ENCODE measurements around the gene STN1. TPM values are rescaled to one million over a fixed set of nuclear protein-coding genes. Genes with fewer than 3 reads are reported as not detected.

STN1 gene
- total RNA-seq, 1 experiment from 2014 or later, result 74.7 TPM

DNA sequence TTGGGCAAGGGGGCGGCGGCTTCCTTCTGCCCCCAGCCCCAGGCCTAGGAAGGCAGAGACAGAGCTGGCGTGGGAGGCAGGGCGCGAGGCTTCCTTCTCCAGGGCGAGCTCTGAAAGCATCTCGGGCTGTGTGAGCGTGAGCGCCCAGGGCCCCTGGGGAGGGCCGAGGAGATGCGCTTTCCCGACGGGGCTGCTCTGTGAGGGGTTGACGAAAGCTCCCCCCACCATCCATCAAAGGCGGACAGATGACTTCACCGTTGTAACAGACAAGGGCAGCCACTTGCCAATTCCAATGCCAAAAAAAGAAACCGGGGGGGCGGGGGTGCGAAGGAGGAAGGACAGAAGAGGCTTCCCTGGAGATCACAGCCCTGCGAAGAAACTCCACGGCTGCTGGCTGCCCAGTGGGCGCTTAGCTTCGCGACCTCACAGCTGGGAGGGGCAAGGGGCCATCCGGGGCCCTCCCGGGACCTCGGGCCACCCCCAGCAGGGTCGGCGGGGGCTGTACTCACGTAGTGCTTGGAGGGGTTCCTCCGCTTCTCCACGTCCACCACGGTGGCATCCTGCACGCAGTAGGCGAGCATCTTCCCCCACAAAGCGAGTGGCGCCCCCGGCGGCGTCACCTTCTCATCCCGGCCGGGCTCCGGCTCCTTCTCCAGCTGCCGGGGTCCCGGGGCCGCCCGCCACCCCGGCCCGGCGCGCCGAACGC lies 63.1 kb downstream of the STN1 start:
- ATAC-seq, result no peak
- H3K9me3 ChIP-seq (ENCODE audit: control insufficient read depth in 1 of 2, insufficient read depth in 1 of 2, low read depth in 1 of 2, low read length in 2 of 2), result no peaks in the 10 kb centered on the region
- ChIA-PET RAD21 (ENCODE audit: low non-redundant PET in 1 of 2, low total read pairs in 2 of 2, uncharacterized antibody in 2 of 2, unreplicated experiment in 2 of 2) (no interaction called here), POLR2A (no interaction called here), CTCF (no interaction called here)
- intact Hi-C loops (cut with micrococcal nuclease), result no loop called here
- no peaks in the 10 kb centered on the region for H4K20me1 ChIP-seq (ENCODE audit: insufficient read depth)
- no peak overlapping the region for H3K27ac ChIP-seq (ENCODE audit: low read depth, low read length)
- no peak for TF ChIP-seq FOSL1 (IDR thresholded peaks at IDR 0.05; ENCODE audit: low read depth)
- no peak for TF ChIP-seq JUND (IDR thresholded peaks at IDR 0.05)
- no peak for TF ChIP-seq RAD21 (IDR thresholded peaks at IDR 0.05; ENCODE audit: low read depth)
- no peak for TF ChIP-seq CBX3 (IDR thresholded peaks at IDR 0.05; ENCODE audit: low read depth)
- TF ChIP-seq SIN3A (IDR thresholded peaks at IDR 0.05; ENCODE audit: low read depth), result no peak
- TF ChIP-seq ELF1 (IDR thresholded peaks at IDR 0.05; ENCODE audit: borderline replicate concordance, low read depth), result no peak
- no peak for TF ChIP-seq ZFX (IDR thresholded peaks at IDR 0.05)
- no peak for TF ChIP-seq SRF (IDR thresholded peaks at IDR 0.05; ENCODE audit: low read depth)
- no peak for TF ChIP-seq TCF7L2 (IDR thresholded peaks at IDR 0.05; ENCODE audit: borderline replicate concordance, extremely low read depth, insufficient read depth, insufficient read length)
- TF ChIP-seq CEBPB (IDR thresholded peaks at IDR 0.05; ENCODE audit: low read depth), result no peak
- no peak for TF ChIP-seq EZH2phosphoT487 (IDR thresholded peaks at IDR 0.05; ENCODE audit: borderline replicate concordance)
- no peak for TF ChIP-seq EZH2 (IDR thresholded peaks at IDR 0.05)
- no peak for TF ChIP-seq SP1 (IDR thresholded peaks at IDR 0.05; ENCODE audit: low read depth)
- H3K9ac ChIP-seq (ENCODE audit: low read length), result no peak overlapping the region
- H3K79me2 ChIP-seq (ENCODE audit: insufficient read depth, low read length), result no peaks in the 10 kb centered on the region
- 0 out of 2 replicates have a peak, but pooled peaks cover 4% of the 10 kb centered on the region for H3K27me3 ChIP-seq (ENCODE audit: insufficient read depth, low read length)
- no TSS peak for BruUV-seq (replicated peaks)
- H3K4me2 ChIP-seq (ENCODE audit: low read length), result no peak overlapping the region
- no peaks in the 10 kb centered on the region for H3K4me1 ChIP-seq (ENCODE audit: control insufficient read depth in 1 of 2, insufficient read depth in 2 of 2, low read length in 2 of 2)
- no peak overlapping the region for H2AFZ ChIP-seq (ENCODE audit: low read depth, low read length, poor library complexity, severe bottlenecking)
- H3K9me2 ChIP-seq (ENCODE audit: insufficient read depth), result no peaks in the 10 kb centered on the region
- DNase-seq (ENCODE audit: low read depth, low spot score), result no peak
- H3K4me3 ChIP-seq (replicated peaks in 1 of 2; ENCODE audit: low read depth in 1 of 2, low read length in 2 of 2), result no peak overlapping the region
- H3K36me3 ChIP-seq (ENCODE audit: control insufficient read depth in 1 of 2, insufficient read depth in 2 of 2, low read length in 2 of 2), result no peaks in the 10 kb centered on the region

DNA sequence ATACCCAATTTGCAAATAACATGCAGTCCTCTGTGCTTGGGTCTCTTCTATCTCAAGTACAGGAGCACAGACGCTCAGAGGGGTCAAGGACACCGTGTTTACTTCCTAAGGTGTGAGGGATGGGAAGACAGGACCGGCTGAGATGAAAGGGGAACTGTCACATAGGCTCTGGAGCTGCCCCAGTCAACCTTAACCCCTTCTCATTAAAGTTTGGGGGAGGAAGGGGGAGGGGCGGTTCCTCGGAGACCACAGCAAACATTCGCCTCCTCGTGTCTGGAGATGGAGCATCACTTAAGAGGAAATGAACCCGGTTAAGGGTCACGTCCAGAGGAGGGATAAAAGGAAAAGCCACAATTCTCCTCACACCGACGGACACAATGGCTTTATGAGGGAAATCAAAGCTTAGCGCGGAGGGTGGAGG lies 63.7 kb downstream of the STN1 start:
- H4K20me1 ChIP-seq (ENCODE audit: insufficient read depth), result no peaks in the 10 kb centered on the region
- ChIA-PET POLR2A (no interaction called here), CTCF (no interaction called here), RAD21 (ENCODE audit: low non-redundant PET in 1 of 2, low total read pairs in 2 of 2, uncharacterized antibody in 2 of 2, unreplicated experiment in 2 of 2) (no interaction called here)
- intact Hi-C loops (cut with micrococcal nuclease), result no loop called here
- H3K27ac ChIP-seq (ENCODE audit: low read depth, low read length), result no peak overlapping the region
- H3K27me3 ChIP-seq (ENCODE audit: insufficient read depth, low read length), result peaks cover 4% of the 10 kb centered on the region; the same call in 1 of the 2 replicates
- no peaks in the 10 kb centered on the region for H3K36me3 ChIP-seq (ENCODE audit: control insufficient read depth in 1 of 2, insufficient read depth in 2 of 2, low read length in 2 of 2)
- BruUV-seq (replicated peaks), result no TSS peak
- no peaks in the 10 kb centered on the region for H3K9me3 ChIP-seq (ENCODE audit: control insufficient read depth in 1 of 2, insufficient read depth in 1 of 2, low read depth in 1 of 2, low read length in 2 of 2)
- ATAC-seq (no peak), DNase-seq (ENCODE audit: low read depth, low spot score) (no peak)
- H3K9ac ChIP-seq (ENCODE audit: low read length), result no peak overlapping the region
- H3K4me1 ChIP-seq (ENCODE audit: control insufficient read depth in 1 of 2, insufficient read depth in 2 of 2, low read length in 2 of 2), result no peaks in the 10 kb centered on the region
- H3K79me2 ChIP-seq (ENCODE audit: insufficient read depth, low read length), result no peaks in the 10 kb centered on the region
- no peak overlapping the region for H2AFZ ChIP-seq (ENCODE audit: low read depth, low read length, poor library complexity, severe bottlenecking)
- no peak overlapping the region for H3K4me2 ChIP-seq (ENCODE audit: low read length)
- no peaks in the 10 kb centered on the region for H3K9me2 ChIP-seq (ENCODE audit: insufficient read depth)
- no peak overlapping the region for H3K4me3 ChIP-seq (replicated peaks in 1 of 2; ENCODE audit: low read depth in 1 of 2, low read length in 2 of 2)
- TF ChIP-seq TCF7L2 (IDR thresholded peaks at IDR 0.05; ENCODE audit: borderline replicate concordance, extremely low read depth, insufficient read depth, insufficient read length) (no peak), SIN3A (IDR thresholded peaks at IDR 0.05; ENCODE audit: low read depth) (no peak), CBX3 (IDR thresholded peaks at IDR 0.05; ENCODE audit: low read depth) (no peak), RAD21 (IDR thresholded peaks at IDR 0.05; ENCODE audit: low read depth) (no peak), EZH2 (IDR thresholded peaks at IDR 0.05) (no peak), ZFX (IDR thresholded peaks at IDR 0.05) (no peak), POLR2AphosphoS5 (IDR thresholded peaks at IDR 0.05; ENCODE audit: low read depth, low read length) (no peak)
- TF ChIP-seq, protein P1, sequence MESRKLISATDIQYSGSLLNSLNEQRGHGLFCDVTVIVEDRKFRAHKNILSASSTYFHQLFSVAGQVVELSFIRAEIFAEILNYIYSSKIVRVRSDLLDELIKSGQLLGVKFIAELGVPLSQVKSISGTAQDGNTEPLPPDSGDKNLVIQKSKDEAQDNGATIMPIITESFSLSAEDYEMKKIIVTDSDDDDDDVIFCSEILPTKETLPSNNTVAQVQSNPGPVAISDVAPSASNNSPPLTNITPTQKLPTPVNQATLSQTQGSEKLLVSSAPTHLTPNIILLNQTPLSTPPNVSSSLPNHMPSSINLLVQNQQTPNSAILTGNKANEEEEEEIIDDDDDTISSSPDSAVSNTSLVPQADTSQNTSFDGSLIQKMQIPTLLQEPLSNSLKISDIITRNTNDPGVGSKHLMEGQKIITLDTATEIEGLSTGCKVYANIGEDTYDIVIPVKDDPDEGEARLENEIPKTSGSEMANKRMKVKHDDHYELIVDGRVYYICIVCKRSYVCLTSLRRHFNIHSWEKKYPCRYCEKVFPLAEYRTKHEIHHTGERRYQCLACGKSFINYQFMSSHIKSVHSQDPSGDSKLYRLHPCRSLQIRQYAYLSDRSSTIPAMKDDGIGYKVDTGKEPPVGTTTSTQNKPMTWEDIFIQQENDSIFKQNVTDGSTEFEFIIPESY (IDR thresholded peaks at IDR 0.05; ENCODE audit: extremely low read depth, insufficient replicate concordance, low read length), result no peak
- TF ChIP-seq, protein P2, sequence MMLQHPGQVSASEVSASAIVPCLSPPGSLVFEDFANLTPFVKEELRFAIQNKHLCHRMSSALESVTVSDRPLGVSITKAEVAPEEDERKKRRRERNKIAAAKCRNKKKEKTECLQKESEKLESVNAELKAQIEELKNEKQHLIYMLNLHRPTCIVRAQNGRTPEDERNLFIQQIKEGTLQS (IDR thresholded peaks at IDR 0.05), result no peak
